NT2/D1 (cell line): ENCODE measurements around the gene CHRNE.

Experiments
- DNase-seq: peaks from one replicate; pipeline ENCODE4 v3.0.0-alpha.2; 2011; ENCODE audit warnings: low read depth, low spot score
- H3K27me3 ChIP-seq: 2 replicates; pipeline ENCODE4 v1.6.0; 2011; ENCODE audit warnings: mild to moderate bottlenecking; ENCODE audit not compliant: insufficient read length, insufficient read depth
- H3K36me3 ChIP-seq: 2 replicates; pipeline ENCODE4 v1.6.1; 2011; ENCODE audit warnings: mild to moderate bottlenecking, low read length, mixed read lengths; ENCODE audit not compliant: insufficient read depth, insufficient read length
- H3K4me1 ChIP-seq: 2 replicates; pipeline ENCODE4 v1.5.1; 2011; ENCODE audit not compliant: insufficient read depth, insufficient read length
- H3K4me3 ChIP-seq: 2 replicates; pipeline ENCODE4 v1.5.1; 2011; ENCODE audit warnings: low read depth; ENCODE audit not compliant: insufficient read length
- H3K9ac ChIP-seq: 2 replicates; pipeline ENCODE4 v1.6.0; 2011; ENCODE audit warnings: low read depth; ENCODE audit not compliant: insufficient read length
- H3K9me3 ChIP-seq: 2 replicates; pipeline ENCODE4 v1.5.1; 2011; ENCODE audit warnings: mild to moderate bottlenecking, low read length; ENCODE audit not compliant: insufficient read depth
- SUZ12 ChIP-seq: IDR thresholded peaks from 2 replicates; pipeline ENCODE4 v1.6.1; 2011; ENCODE audit not compliant: insufficient read length, insufficient read depth; ENCODE audit errors: extremely low read depth
- YY1 ChIP-seq: IDR thresholded peaks from 2 replicates; pipeline ENCODE4 v1.6.1; 2011; ENCODE audit not compliant: insufficient read length, insufficient read depth
- ZNF274 ChIP-seq: IDR thresholded peaks from 2 replicates; pipeline ENCODE4 v1.6.1; 2011; ENCODE audit warnings: mild to moderate bottlenecking, low read depth, low read length

CHRNE gene

GRCh38 chr17:4891411-4892410, 11.2 kb downstream of the CHRNE start:
- Histone ChIP-seq H3K4me3 (no peak overlapping the region), H3K9ac (no peak overlapping the region), H3K4me1 (peaks cover 4% of the 10 kb centered on the region), H3K9me3 (no peaks in the 10 kb centered on the region), H3K27me3 (no peaks in the 10 kb centered on the region), H3K36me3 (peaks cover 70% of the 10 kb centered on the region)
- DNase-seq = no peak
- TF ChIP-seq YY1 (no peak), ZNF274 (no peak)

- H3K4me1 ChIP-seq = no peaks in the 10 kb centered on the region
- TF ChIP-seq YY1 = no peak
- TF ChIP-seq ZNF274 = no peak
- TF ChIP-seq SUZ12 = no peak
- H3K4me3 ChIP-seq = no peak overlapping the region
- H3K9ac ChIP-seq = no peak overlapping the region
- no peak for DNase-seq
- no peaks in the 10 kb centered on the region for H3K27me3 ChIP-seq
- H3K36me3 ChIP-seq = peaks cover 56% of the 10 kb centered on the region
- H3K9me3 ChIP-seq = no peaks in the 10 kb centered on the region
Observed at GRCh38 chr17:4887581-4887980, 15.3 kb downstream of the CHRNE start.

GRCh38 chr17:4886830-4887229, 16.1 kb downstream of the CHRNE start:
- no peak overlapping the region for H3K4me3 ChIP-seq
- H3K4me1 ChIP-seq = no peaks in the 10 kb centered on the region
- H3K9ac ChIP-seq = no peak overlapping the region
- H3K36me3 ChIP-seq = peaks cover 52% of the 10 kb centered on the region
- H3K27me3 ChIP-seq = no peaks in the 10 kb centered on the region
- no peak for TF ChIP-seq ZNF274
- no peak for TF ChIP-seq YY1
- TF ChIP-seq SUZ12 = no peak
- H3K9me3 ChIP-seq = no peaks in the 10 kb centered on the region
- DNase-seq = no peak

GRCh38 chr17:4884489-4884888, 18.4 kb downstream of the CHRNE start:
- H3K9me3 ChIP-seq = no peaks in the 10 kb centered on the region
- no peaks in the 10 kb centered on the region for H3K4me1 ChIP-seq
- H3K36me3 ChIP-seq = peaks cover 45% of the 10 kb centered on the region
- no peak for DNase-seq
- no peak overlapping the region for H3K4me3 ChIP-seq
- no peak for TF ChIP-seq YY1
- no peak for TF ChIP-seq SUZ12
- no peak for TF ChIP-seq ZNF274
- no peak overlapping the region for H3K9ac ChIP-seq
- H3K27me3 ChIP-seq = no peaks in the 10 kb centered on the region

- H3K4me1 ChIP-seq = no peaks in the 10 kb centered on the region
- H3K36me3 ChIP-seq = peaks cover 38% of the 10 kb centered on the region
- H3K27me3 ChIP-seq = no peaks in the 10 kb centered on the region
- H3K9ac ChIP-seq = no peak overlapping the region
- DNase-seq = peak; percentile 25
- no peak for TF ChIP-seq ZNF274
- no peak for TF ChIP-seq YY1
- TF ChIP-seq SUZ12 = no peak
- no peak overlapping the region for H3K4me3 ChIP-seq
- H3K9me3 ChIP-seq = no peaks in the 10 kb centered on the region
Observed at GRCh38 chr17:4881761-4882555, 20.9 kb downstream of the CHRNE start.

- H3K36me3 ChIP-seq = peaks cover 27% of the 10 kb centered on the region
- no peaks in the 10 kb centered on the region for H3K9me3 ChIP-seq
- H3K4me3 ChIP-seq = no peak overlapping the region
- no peak overlapping the region for H3K9ac ChIP-seq
- no peak for DNase-seq
- peaks cover 2% of the 10 kb centered on the region for H3K4me1 ChIP-seq
- H3K27me3 ChIP-seq = no peaks in the 10 kb centered on the region
- no peak for TF ChIP-seq SUZ12
- no peak for TF ChIP-seq ZNF274
Observed at GRCh38 chr17:4880857-4881256, 22.0 kb downstream of the CHRNE start.

- Histone ChIP-seq H3K4me1 (peaks cover 2% of the 10 kb centered on the region), H3K9ac (no peak overlapping the region), H3K4me3 (no peak overlapping the region), H3K9me3 (no peaks in the 10 kb centered on the region), H3K27me3 (no peaks in the 10 kb centered on the region), H3K36me3 (peaks cover 14% of the 10 kb centered on the region)
- DNase-seq = no peak
- TF ChIP-seq SUZ12 = no peak
- TF ChIP-seq YY1 = no peak
- TF ChIP-seq ZNF274 = no peak
Observed at GRCh38 chr17:4879601-4880000, 23.3 kb downstream of the CHRNE start.
